ENCODE measurements around the gene KIF26B.

DNA sequence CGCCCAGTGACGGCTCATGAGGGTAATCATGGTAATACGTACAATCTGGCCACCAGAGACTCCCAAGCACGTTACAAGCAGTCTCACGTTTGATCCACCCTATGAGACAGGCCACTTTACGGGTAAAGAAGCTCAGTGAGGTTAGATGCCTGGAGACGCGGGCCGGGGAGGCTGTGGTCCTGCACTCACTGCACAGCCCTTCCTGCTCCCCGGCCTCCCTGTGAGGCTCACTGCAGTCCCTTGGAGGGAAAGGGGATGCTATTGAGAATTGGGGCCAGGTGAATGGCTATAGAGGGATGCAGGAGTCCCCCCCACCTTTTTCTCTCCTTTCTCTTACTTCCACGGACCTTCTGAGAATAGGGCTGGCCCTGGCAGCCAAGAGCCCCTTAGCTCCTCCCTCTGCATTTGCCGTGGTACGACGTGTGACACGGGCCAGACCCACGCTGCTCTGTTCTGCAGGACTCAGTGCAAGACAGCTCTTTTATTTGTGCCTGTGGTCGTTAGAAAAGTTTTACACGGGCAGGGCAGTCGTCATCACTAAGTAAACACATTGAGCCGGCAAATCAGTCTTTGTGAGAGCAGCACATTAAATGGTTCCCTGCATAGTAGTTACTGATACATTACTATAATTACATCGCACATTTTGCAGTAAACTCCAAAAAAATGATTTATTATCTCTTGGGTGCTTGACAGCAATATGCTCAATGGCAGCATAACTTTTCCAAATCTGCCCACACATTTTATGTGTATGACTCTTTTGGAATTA lies 18.8 kb downstream of the KIF26B start:
- TF ChIP-seq CTCF (IDR thresholded peaks at IDR 0.05) (no peak), POLR2A (IDR thresholded peaks at IDR 0.05) (no peak)

All from tibial nerve (tissue), 3 donors.